Measurements from ENCODE around the gene PRRC2A. TPM values are rescaled to one million over a fixed set of nuclear protein-coding genes. Genes with fewer than 3 reads are reported as not detected.

The PRRC2A gene
- total RNA-seq, 1 donor from 2014 or later = 21.1 TPM

DNA sequence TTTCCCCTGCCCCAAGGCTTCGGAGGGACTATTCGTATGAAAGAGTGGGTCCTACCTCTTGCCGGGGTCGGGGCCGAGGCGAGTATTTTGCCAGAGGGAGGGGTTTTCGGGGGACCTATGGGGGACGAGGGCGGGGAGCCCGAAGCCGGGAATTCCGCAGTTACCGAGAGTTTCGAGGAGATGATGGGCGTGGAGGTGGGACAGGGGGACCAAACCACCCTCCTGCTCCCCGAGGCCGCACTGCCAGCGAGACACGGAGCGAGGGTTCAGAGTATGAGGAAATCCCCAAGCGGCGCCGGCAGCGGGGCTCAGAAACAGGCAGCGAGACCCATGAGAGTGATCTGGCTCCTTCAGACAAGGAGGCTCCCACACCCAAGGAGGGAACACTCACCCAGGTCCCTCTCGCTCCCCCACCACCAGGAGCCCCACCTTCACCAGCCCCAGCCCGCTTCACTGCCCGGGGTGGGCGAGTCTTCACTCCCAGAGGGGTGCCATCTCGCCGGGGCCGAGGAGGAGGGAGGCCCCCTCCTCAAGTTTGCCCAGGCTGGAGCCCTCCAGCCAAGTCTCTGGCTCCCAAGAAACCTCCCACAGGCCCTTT, 11.3 kb downstream of the PRRC2A start:
- no peak overlapping the region for H3K4me3 ChIP-seq (ENCODE audit: low read depth, low read length)
- no peak for FAIRE-seq

DNA sequence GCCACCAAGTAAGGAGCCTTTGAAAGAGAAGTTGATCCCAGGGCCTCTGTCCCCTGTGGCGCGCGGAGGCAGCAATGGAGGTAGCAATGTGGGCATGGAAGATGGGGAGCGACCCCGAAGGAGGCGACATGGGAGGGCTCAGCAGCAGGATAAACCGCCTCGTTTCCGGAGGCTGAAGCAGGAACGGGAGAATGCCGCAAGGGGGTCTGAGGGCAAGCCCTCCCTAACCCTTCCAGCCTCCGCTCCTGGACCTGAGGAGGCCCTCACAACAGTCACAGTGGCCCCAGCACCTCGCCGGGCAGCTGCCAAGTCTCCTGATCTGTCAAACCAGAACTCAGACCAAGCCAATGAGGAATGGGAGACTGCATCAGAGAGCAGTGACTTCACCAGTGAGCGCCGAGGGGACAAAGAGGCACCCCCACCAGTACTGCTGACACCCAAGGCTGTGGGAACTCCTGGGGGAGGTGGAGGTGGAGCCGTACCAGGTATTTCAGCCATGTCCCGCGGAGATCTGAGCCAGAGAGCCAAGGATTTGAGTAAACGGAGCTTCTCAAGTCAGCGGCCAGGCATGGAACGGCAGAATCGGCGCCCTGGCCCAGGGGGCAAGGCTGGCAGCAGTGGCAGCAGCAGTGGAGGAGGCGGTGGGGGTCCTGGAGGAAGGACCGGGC, 11.9 kb downstream of the PRRC2A start:
- Histone ChIP-seq H3K27me3 (ENCODE audit: control insufficient read depth, insufficient read depth, low read length) (no peaks in the 10 kb centered on the region), H3K36me3 (ENCODE audit: control insufficient read depth, insufficient read depth, low read length) (peaks cover 73% of the 10 kb centered on the region), H3K4me3 (ENCODE audit: low read depth, low read length) (no peak overlapping the region)
- no peak for TF ChIP-seq CTCF (IDR thresholded peaks at IDR 0.05; ENCODE audit: insufficient read depth, low read length, severe bottlenecking)
- DNase-seq (ENCODE audit: low read depth) (no peak), FAIRE-seq (no peak)

More for the DNA sequence above, 11.3 kb downstream of the PRRC2A start:
- no peak for DNase-seq (ENCODE audit: low read depth)
- no peak for TF ChIP-seq CTCF (IDR thresholded peaks at IDR 0.05; ENCODE audit: insufficient read depth, low read length, severe bottlenecking)
- H3K36me3 ChIP-seq (ENCODE audit: control insufficient read depth, insufficient read depth, low read length) = peaks cover 73% of the 10 kb centered on the region
- H3K27me3 ChIP-seq (ENCODE audit: control insufficient read depth, insufficient read depth, low read length) = no peaks in the 10 kb centered on the region

DNA sequence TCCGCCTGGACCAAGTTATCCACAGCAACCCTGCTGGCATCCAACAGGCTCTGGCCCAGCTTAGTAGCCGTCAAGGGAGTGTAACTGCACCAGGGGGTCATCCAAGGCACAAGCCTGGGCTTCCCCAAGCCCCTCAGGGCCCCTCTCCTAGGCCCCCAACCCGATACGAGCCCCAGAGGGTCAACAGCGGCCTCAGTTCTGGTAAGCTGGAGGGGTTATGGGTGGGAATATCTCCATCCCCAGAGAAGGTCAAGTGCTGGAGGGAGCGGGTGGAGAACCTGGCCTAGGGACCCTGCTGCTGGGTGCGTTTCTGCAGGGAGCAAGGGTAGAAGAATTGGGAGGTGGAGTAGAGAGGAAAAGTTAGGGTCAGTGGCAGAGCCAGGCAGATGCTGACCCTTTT, 12.9 kb downstream of the PRRC2A start:
- FAIRE-seq (no peak), DNase-seq (ENCODE audit: low read depth) (no peak)
- Histone ChIP-seq H3K27me3 (ENCODE audit: control insufficient read depth, insufficient read depth, low read length) (no peaks in the 10 kb centered on the region), H3K36me3 (ENCODE audit: control insufficient read depth, insufficient read depth, low read length) (peaks cover 65% of the 10 kb centered on the region), H3K4me3 (ENCODE audit: low read depth, low read length) (no peak overlapping the region)
- no peak for TF ChIP-seq CTCF (IDR thresholded peaks at IDR 0.05; ENCODE audit: insufficient read depth, low read length, severe bottlenecking)

DNA sequence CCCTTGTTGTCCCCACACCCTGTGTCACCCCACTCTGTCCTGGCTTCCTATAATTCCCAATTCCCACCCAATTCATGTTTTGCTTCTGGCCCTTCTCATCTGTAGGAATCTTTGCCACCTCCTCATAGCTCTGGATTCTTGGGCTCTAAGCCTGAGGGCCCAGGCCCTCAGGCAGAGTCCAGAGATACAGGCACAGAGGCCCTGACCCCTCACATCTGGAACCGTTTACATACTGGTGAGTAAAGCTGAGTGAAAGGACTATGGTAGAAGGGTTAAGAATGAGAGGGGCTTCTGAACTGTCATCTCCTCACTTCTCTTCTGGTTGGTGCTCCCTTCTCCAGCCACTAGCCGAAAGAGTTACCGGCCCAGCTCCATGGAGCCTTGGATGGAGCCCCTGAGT, 13.6 kb downstream of the PRRC2A start:
- FAIRE-seq (no peak), DNase-seq (ENCODE audit: low read depth) (no peak)
- no peak overlapping the region for H3K4me3 ChIP-seq (ENCODE audit: low read depth, low read length)
- peaks cover 61% of the 10 kb centered on the region for H3K36me3 ChIP-seq (ENCODE audit: control insufficient read depth, insufficient read depth, low read length)
- TF ChIP-seq CTCF (IDR thresholded peaks at IDR 0.05; ENCODE audit: insufficient read depth, low read length, severe bottlenecking) = no peak
- H3K27me3 ChIP-seq (ENCODE audit: control insufficient read depth, insufficient read depth, low read length) = no peaks in the 10 kb centered on the region

GRCh38 chr6:31634969-31635575, 14.6 kb downstream of the PRRC2A start:
- H3K4me3 ChIP-seq (ENCODE audit: low read depth, low read length) = no peak overlapping the region
- H3K27me3 ChIP-seq (ENCODE audit: control insufficient read depth, insufficient read depth, low read length) = no peaks in the 10 kb centered on the region
- peaks cover 66% of the 10 kb centered on the region for H3K36me3 ChIP-seq (ENCODE audit: control insufficient read depth, insufficient read depth, low read length)
- FAIRE-seq (peak; percentile 23), DNase-seq (ENCODE audit: low read depth) (no peak)
- TF ChIP-seq CTCF (IDR thresholded peaks at IDR 0.05; ENCODE audit: insufficient read depth, low read length, severe bottlenecking) = no peak

Data from bronchial epithelial cell (primary cell).